ENCODE measurements around the gene TMEM132D. TPM values are rescaled to one million over a fixed set of nuclear protein-coding genes. Genes with fewer than 3 reads are reported as not detected.
"Not testable (repeated sequence)": the region's sequence is repeated elsewhere in the genome, so short reads cannot be mapped to it uniquely, and the experiment has no call there.

Gene TMEM132D
- total and polyA plus RNA-seq, 7 donors, result 0.01 TPM; not detected in 6

DNA sequence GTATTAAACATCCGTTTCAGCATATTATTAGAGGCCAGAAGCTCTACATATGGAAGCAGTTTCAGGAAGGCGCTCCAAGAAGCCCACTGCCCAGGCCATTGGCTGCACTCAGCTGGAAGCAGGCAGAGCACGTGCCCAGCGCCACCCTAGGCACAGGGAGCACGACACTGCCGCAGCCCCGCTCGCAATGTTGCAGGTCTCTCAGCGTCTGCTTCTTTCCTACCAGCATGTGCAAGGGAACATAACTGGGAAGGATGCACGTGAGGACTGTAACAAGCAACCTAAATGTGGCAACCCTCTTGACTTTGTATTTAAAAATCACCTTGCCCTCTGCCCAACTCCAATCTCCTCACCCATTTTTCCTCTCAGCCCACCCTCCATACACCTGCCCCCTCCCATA is 3.5 kb downstream of the TMEM132D start:
- Histone ChIP-seq H3K27me3 (ENCODE audit: insufficient read depth in 3 of 3, low read length in 2 of 3) (peaks cover 9 to 33% (median 15%) of the 10 kb centered on the region in 3 donors), H3K4me3 (no peak overlapping the region), H3K4me1 (no peaks in the 10 kb centered on the region), H3K36me3 (ENCODE audit: insufficient read depth in 1 of 2, low read depth in 1 of 2) (no peaks in the 10 kb centered on the region), H3K9me3 (no peaks in the 10 kb centered on the region), H3K27ac (no peak overlapping the region)
- ATAC-seq (no peak), DNase-seq (no peak)
- WGBS, 3 donors, result 85 to 90% (median 89%) methylated on average over 10 of the region's 10 CpGs
- TF ChIP-seq, protein P1, sequence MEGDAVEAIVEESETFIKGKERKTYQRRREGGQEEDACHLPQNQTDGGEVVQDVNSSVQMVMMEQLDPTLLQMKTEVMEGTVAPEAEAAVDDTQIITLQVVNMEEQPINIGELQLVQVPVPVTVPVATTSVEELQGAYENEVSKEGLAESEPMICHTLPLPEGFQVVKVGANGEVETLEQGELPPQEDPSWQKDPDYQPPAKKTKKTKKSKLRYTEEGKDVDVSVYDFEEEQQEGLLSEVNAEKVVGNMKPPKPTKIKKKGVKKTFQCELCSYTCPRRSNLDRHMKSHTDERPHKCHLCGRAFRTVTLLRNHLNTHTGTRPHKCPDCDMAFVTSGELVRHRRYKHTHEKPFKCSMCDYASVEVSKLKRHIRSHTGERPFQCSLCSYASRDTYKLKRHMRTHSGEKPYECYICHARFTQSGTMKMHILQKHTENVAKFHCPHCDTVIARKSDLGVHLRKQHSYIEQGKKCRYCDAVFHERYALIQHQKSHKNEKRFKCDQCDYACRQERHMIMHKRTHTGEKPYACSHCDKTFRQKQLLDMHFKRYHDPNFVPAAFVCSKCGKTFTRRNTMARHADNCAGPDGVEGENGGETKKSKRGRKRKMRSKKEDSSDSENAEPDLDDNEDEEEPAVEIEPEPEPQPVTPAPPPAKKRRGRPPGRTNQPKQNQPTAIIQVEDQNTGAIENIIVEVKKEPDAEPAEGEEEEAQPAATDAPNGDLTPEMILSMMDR (IDR thresholded peaks at IDR 0.05), result no peak
- intact Hi-C loops (cut with DNase I), result no loop called here

DNA sequence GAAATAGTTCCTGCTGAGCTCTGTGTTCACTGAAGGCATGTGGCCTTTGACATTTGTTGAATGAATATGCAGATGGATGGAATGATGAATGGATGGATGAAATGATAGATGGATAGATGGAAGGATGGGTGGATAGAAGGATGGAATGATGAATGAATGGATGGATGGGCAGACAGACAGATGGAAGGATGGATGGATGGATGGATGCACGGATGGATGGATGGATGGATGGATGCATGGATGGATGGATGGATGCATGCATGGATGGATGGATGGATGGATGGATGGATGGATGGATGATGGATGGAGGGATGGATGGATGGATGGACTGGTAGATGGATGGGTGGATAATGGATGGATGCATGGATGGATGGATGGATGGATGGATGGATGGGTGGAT is 4.8 kb downstream of the TMEM132D start:
- WGBS, 3 donors, result 81 to 82% (median 81%) methylated on average over 1 of the region's 1 CpG
- H3K36me3 ChIP-seq (ENCODE audit: insufficient read depth in 1 of 2, low read depth in 1 of 2); ATAC-seq; DNase-seq; H3K4me3 ChIP-seq; H3K27ac ChIP-seq; H3K9me3 ChIP-seq; intact Hi-C loops (cut with DNase I); H3K4me1 ChIP-seq: not testable (repeated sequence)
- peaks cover 9 to 20% (median 15%) of the 10 kb centered on the region in 3 donors for H3K27me3 ChIP-seq (ENCODE audit: insufficient read depth in 3 of 3, low read length in 2 of 3)

DNA sequence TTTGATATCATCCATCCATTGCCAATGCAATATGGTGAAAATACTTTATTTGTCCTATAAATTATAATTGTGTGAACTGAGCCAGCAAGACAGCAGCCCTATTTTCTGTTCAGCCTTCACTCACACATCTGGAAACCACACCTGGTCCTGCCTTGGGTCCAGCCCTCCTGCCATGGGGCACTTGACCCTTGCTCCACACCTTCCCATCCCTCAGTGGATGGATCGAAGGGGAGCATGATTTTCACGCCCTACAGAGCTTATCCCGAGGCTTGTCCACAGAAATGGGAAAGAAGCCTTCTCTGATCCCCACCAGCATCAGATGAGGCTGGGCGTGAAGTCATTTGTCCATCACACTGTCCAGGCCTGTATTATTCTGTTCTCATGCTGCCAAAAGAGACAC is 10.1 kb downstream of the TMEM132D start:
- Histone ChIP-seq H3K27ac (no peak overlapping the region), H3K36me3 (ENCODE audit: insufficient read depth in 1 of 2, low read depth in 1 of 2) (no peaks in the 10 kb centered on the region), H3K4me3 (no peak overlapping the region), H3K27me3 (ENCODE audit: insufficient read depth in 3 of 3, low read length in 2 of 3) (no peaks in the 10 kb centered on the region), H3K9me3 (no peaks in the 10 kb centered on the region), H3K4me1 (no peaks in the 10 kb centered on the region)
- TF ChIP-seq, protein P1 (IDR thresholded peaks at IDR 0.05), result no peak
- no peak for DNase-seq
- ATAC-seq, result no peak
- 85 to 91% (median 90%) methylated on average over 4 of the region's 4 CpGs for WGBS, 3 donors
- intact Hi-C loops (cut with DNase I), result no loop called here

DNA sequence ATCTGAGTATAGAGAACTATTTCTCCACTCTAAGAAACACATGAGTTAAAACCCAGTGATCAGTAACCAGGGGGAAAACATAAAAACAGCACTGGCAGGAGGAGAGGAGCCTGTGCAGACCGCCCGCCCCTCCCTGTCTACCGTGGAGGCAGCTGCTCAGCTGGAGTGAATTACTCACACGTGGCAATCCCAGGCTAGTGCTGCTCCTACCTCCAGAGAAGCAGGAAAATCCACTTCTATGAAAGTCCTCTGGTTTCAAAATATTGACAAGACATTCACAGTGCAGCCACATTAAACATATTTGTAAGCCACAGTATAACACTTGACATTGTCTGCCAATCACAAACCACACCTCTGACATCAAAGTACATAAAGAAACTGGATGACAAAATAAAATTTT is 16.7 kb downstream of the TMEM132D start:
- intact Hi-C loops (cut with DNase I), result no loop called here
- H3K4me3 ChIP-seq, result no peak overlapping the region

DNA sequence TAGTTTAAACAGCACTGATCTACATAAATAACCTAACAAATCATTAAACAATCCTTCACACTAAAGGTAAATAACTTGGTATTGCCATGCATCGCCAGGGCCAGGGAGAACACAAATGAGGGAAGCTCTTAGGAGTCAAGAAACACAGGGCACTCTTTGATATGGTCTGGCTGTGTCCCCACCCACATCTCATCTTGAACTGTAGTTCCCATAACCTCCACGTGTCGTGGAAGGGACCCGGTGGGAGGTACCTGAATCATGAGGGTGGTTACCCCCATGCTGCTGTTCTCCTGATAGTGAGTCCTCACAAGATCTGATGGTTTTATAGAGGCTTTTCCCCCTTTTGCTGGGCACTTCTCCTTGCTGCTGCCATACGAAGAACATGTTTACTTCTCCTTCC is 17.3 kb downstream of the TMEM132D start:
- Histone ChIP-seq H3K9me3 (no peaks in the 10 kb centered on the region), H3K4me1 (no peaks in the 10 kb centered on the region), H3K27me3 (ENCODE audit: insufficient read depth in 3 of 3, low read length in 2 of 3) (no peaks in the 10 kb centered on the region), H3K36me3 (ENCODE audit: insufficient read depth in 1 of 2, low read depth in 1 of 2) (no peaks in the 10 kb centered on the region), H3K4me3 (no peak overlapping the region), H3K27ac (no peak overlapping the region)
- 58 to 67% (median 66%) methylated on average over 5 of the region's 5 CpGs for WGBS, 3 donors
- DNase-seq (no peak), ATAC-seq (no peak)
- TF ChIP-seq, protein P1 (IDR thresholded peaks at IDR 0.05), result no peak
- intact Hi-C loops (cut with DNase I), result no loop called here

More for the DNA sequence above, 16.7 kb downstream of the TMEM132D start:
- 11 to 22% (median 13%) methylated on average over 4 of the region's 4 CpGs for WGBS, 3 donors
- Histone ChIP-seq H3K9me3 (no peaks in the 10 kb centered on the region), H3K4me1 (no peaks in the 10 kb centered on the region), H3K36me3 (ENCODE audit: insufficient read depth in 1 of 2, low read depth in 1 of 2) (no peaks in the 10 kb centered on the region), H3K27ac (no peak overlapping the region), H3K27me3 (ENCODE audit: insufficient read depth in 3 of 3, low read length in 2 of 3) (no peaks in the 10 kb centered on the region)
- TF ChIP-seq, protein P1 (IDR thresholded peaks at IDR 0.05), result no peak
- DNase-seq, result no peak
- no peak for ATAC-seq

Data from psoas muscle (tissue), 8 donors.